GM18907 (cell line): ENCODE data around the gene PTPN5.
"Not testable (repeated sequence)": the region's sequence is repeated elsewhere in the genome, so short reads cannot be mapped to it uniquely, and the experiment has no call there.

ENCODE experiments used
- ATAC-seq: cut with Tn5 transposase; IDR thresholded peaks from one replicate; pipeline ENCODE4 v1.9.1; 2021; ENCODE audit warnings: mild to moderate bottlenecking, moderate library complexity; ENCODE audit not compliant: unreplicated experiment

PTPN5 gene

GRCh38 chr11:18692941-18693760 is 98.4 kb downstream of the PTPN5 start:
- ATAC-seq: no peak

- ATAC-seq: not testable (repeated sequence)
These were observed 100.0 kb downstream of the PTPN5 start for GRCh38 chr11:18691467-18692140.

- ATAC-seq: no peak
These were observed 107.3 kb downstream of the PTPN5 start for GRCh38 chr11:18684267-18684666.

- ATAC-seq: no peak
These were observed 109.1 kb downstream of the PTPN5 start for GRCh38 chr11:18682466-18682865.

- ATAC-seq: not testable (repeated sequence)
These were observed 109.6 kb downstream of the PTPN5 start for GRCh38 chr11:18681949-18682348.
